Activated CD4-positive, CD25-positive, alpha-beta regulatory T cell treated with anti-CD3 and anti-CD28 coated beads, Interleukin-2, amount 50 U/mL, for 16 hours (primary cell): Measurements from ENCODE around the gene RAB3A.

ENCODE experiments used
- DNase-seq: peaks from one replicate; pipeline ENCODE4 v3.0.0-alpha.2; 2020; ENCODE audit warnings: low read depth, low spot score

RAB3A gene

DNA sequence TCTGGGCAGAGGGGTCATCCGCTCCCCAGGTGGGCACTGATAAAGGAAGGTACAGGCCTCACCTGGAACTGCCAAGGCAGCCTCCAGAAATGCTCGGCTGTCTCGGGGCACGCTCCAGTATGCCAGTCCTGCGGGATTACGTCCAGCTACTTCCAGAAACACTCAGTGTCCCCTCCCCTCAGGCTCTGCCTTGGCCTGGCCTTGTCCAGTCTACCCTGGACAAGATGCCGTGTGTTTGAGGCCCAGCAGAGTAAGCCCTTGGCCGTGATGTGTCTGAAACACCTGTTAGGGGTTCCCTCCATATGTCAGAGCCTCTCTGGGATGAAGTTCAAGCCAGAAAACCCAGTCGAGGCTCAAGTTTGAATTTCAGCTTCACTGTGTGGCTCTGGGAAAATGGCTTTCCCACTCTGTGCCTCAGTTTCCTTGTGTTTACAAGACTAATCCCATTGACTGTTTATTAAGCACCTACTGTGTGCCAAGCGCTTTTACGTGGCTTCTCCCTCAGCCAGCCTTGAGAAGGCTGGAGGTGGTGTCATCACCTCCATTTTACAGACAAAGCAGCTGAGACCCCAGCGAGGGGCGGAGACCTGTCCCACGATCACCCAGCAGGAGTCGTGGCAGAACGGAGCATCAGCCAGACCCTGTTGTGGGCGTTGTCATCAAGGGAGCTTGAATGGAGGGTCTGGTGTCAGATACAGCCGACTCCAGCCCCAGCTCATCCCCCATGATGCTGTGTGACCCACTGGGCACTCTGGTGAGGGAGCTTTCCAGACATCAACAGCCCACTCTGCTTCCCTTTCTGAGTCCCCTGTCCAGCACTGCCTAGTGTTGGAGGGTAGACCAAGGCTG lies 52.8 kb downstream of the RAB3A start:
- no peak for DNase-seq

DNA sequence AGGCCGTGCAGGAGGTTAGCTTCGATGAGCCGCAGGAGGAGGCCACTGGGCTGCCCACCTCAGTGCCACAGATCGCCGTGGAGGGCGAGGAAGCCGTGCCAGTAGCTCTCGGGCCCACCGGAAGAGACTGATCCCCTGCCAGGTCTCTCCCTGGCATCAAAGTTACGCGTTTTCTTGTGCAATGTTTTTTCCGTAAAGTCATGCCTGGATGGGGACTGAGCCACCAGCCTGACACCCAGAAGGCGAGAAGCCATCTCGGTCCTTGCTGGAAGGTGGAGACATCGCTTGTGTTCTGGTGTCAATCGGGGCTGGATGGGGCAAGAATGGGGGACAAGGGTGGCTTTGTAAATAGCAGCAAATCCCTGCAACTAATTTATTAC lies 54.3 kb downstream of the RAB3A start:
- DNase-seq: no peak

DNA sequence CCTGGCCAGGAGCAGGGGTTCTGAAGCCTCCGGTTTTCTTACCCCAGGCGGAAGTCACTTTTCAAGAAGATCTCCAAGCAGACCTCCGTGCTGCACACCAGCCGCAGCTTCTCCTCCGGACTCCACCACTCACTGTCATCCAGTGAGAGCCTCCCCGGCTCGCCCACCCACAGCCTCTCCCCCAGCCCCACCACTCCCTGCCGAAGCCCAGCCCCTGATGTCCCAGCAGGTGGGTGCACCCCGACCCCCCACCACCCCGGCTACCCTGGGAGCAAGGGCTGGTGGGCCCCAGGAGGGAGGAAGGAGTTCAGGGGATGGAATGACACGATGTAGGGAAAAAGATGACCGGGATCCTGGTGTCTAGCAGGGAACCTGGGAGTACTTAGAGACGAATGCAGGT lies 56.4 kb downstream of the RAB3A start:
- DNase-seq: no peak
